K562 (cell line): ENCODE results near the gene PPHLN1. TPM values are rescaled to one million over a fixed set of nuclear protein-coding genes. Genes with fewer than 3 reads are reported as not detected.

Experiments
- ATAC-seq: fragments of 200-7000 bp; cut with Tn5 transposase; 3 replicates; pipeline ENCODE4 v1.9.1; 2020; ENCODE audit warnings: moderate library complexity
- BruUV-seq: library from RNA; stranded (reverse); fragments of 400-500 nt; replicated peaks from 2 replicates; lab custom pipeline; 2021; lab: Mats Ljungman, UMichigan
- CTCF ChIA-PET: fragments of 300-600 bp; formaldehyde crosslinking; extraction: SDS; loops from one replicate; lab custom pipeline; 2021; ENCODE audit warnings: low intra/inter-chr PET ratio; lab: Yijun Ruan, JAX
- POLR2A ChIA-PET: fragments of 300-600, 350-650 bp; sonication (Branson Sonifier 250); formaldehyde crosslinking; extraction: SDS; loops from one replicate; lab custom pipeline; 2021; ENCODE audit warnings: antibody characterized with exemption, inconsistent platforms; lab: Yijun Ruan, JAX
- DNase-seq, 4 experiments: peaks; one replicate each; pipeline versions ENCODE4 v3.0.0 to v3.0.0-alpha.2; 2011 to 2018; ENCODE audit warnings: low spot score in 3 of 4, mixed read lengths in 3 of 4; ENCODE audit errors: extremely low read depth in 1 of 4
- FAIRE-seq: peaks from 2 replicates; lab custom pipeline; 2011; peaks lifted over from hg19 to GRCh38; lab: Jason Lieb, UNC
- H2AFZ ChIP-seq: 2 replicates; pipeline ENCODE4 v1.6.0; 2011; ENCODE audit warnings: low read depth, low read length, control low read depth, inconsistent platforms
- H3K27ac ChIP-seq: fragments of 200-600 bp; 3 replicates; pipeline ENCODE4 v1.8.0; 2011; ENCODE audit warnings: low read depth, mild to moderate bottlenecking, control low read depth, inconsistent platforms, low read length, moderate library complexity, mixed read lengths; ENCODE audit errors: extremely low read depth
- H3K27me3 ChIP-seq, 2 experiments: fragments of 300-600 bp in 1 of 2; 2 replicates in 1 of 2; 3 replicates in 1 of 2; pipeline versions ENCODE4 v1.6.0 to v1.8.0; 2011; ENCODE audit warnings: inconsistent platforms in 2 of 2, low read length in 2 of 2, mild to moderate bottlenecking in 1 of 2, mixed read lengths in 1 of 2, moderate library complexity in 1 of 2; ENCODE audit not compliant: control insufficient read depth in 2 of 2, insufficient read depth in 2 of 2
- H3K36me3 ChIP-seq: fragments of 300-600 bp; 3 replicates; pipeline ENCODE4 v1.8.0; 2011; ENCODE audit warnings: mild to moderate bottlenecking, low read length, inconsistent platforms; ENCODE audit not compliant: control insufficient read depth, insufficient read depth
- H3K4me1 ChIP-seq, 2 experiments: fragments of 200-600 bp in 1 of 2; replicated peaks in 1 of 2; 2 replicates in 1 of 2; 3 replicates in 1 of 2; pipeline versions ENCODE4 v1.5.1 to v1.8.0; 2011; ENCODE audit warnings: inconsistent platforms in 2 of 2, low read length in 2 of 2, mild to moderate bottlenecking in 1 of 2, mixed read lengths in 1 of 2, moderate library complexity in 1 of 2; ENCODE audit not compliant: control insufficient read depth in 2 of 2, insufficient read depth in 2 of 2
- H3K4me2 ChIP-seq: 2 replicates; pipeline ENCODE4 v1.6.1; 2011; ENCODE audit warnings: low read length, control low read depth, inconsistent platforms, mixed read lengths; ENCODE audit not compliant: insufficient read depth
- H3K4me3 ChIP-seq: fragments of 200-600 bp; sonication (generic), shearing (Covaris generic); 2 replicates; pipeline ENCODE4 v1.5.1; 2016; ENCODE audit warnings: control low read depth, inconsistent platforms
- H3K79me2 ChIP-seq: fragments of 200-600 bp; 3 replicates; pipeline ENCODE4 v1.8.0; 2011; ENCODE audit warnings: low read length, inconsistent platforms; ENCODE audit not compliant: control insufficient read depth, insufficient read depth
- H3K9ac ChIP-seq, 2 experiments: 2 replicates each; pipeline versions ENCODE4 v1.6.0 to v1.6.1; 2011; ENCODE audit warnings: low read depth in 2 of 2, low read length in 2 of 2, control low read depth in 1 of 2, inconsistent platforms in 1 of 2, mild to moderate bottlenecking in 1 of 2, mixed read lengths in 1 of 2; ENCODE audit not compliant: insufficient read depth in 1 of 2
- H3K9me1 ChIP-seq: one replicate; pipeline ENCODE4 v1.6.0; 2011; ENCODE audit warnings: inconsistent platforms, mild to moderate bottlenecking, low read length, moderate library complexity; ENCODE audit not compliant: control insufficient read depth, insufficient read depth
- H3K9me3 ChIP-seq: replicated peaks from 2 replicates; pipeline ENCODE4 v1.5.1; 2011; ENCODE audit warnings: low read depth, low read length, inconsistent platforms; ENCODE audit not compliant: control insufficient read depth, insufficient read depth
- H4K20me1 ChIP-seq: replicated peaks from 2 replicates; pipeline ENCODE4 v1.6.1; 2011; ENCODE audit warnings: low read length, inconsistent platforms, mixed read lengths; ENCODE audit not compliant: control insufficient read depth, insufficient read depth
- GATA2 ChIP-seq: sonication (generic); formaldehyde crosslinking; IDR thresholded peaks from 2 replicates; pipeline ENCODE4 v1.4.0; 2020; ENCODE audit warnings: mild to moderate bottlenecking, missing genetic modification reagents
- SMAD2 ChIP-seq: fragments of 150-350 bp; IDR thresholded peaks from 2 replicates; pipeline ENCODE4 v1.6.1; 2014; ENCODE audit warnings: low read depth, mild to moderate bottlenecking, low read length
- SMAD4 ChIP-seq: fragments of 250-450 bp; sonication (Bioruptor Pico); conservative IDR thresholded peaks from 2 replicates; pipeline ENCODE4 v1.8.0; 2021; ENCODE audit warnings: inconsistent platforms, mild to moderate bottlenecking, moderate library complexity
- TCF3 ChIP-seq: sonication (generic); formaldehyde crosslinking; IDR thresholded peaks from 2 replicates; pipeline ENCODE4 v1.4.0; 2020; ENCODE audit warnings: mild to moderate bottlenecking, missing genetic modification reagents
- TCFL5 ChIP-seq: fragments of 250-450 bp; sonication (Bioruptor Pico); conservative IDR thresholded peaks from 2 replicates; pipeline ENCODE4 v1.6.1; 2021; ENCODE audit warnings: mild to moderate bottlenecking, moderate library complexity, matching md5 sums
- WGBS: fragments of 100-300 bp; shearing (Covaris generic); methylation state at CpG from one replicate; pipeline ENCODE4 v1.1.6; 2016; ENCODE audit warnings: low coverage, mixed read lengths; ENCODE audit not compliant: insufficient coverage; ENCODE audit errors: missing lambda C conversion rate; 5-methylcytosine and 5-hydroxymethylcytosine counted together
- in situ Hi-C: fragments of 300-500 bp; cut with MboI; formaldehyde crosslinking; loops from 4 replicates; pipeline ENCODE4 v1.15.0; 2018; ENCODE audit warnings: inconsistent platforms, mixed read lengths
- intact Hi-C: fragments of 100-400 bp; cut with micrococcal nuclease; formaldehyde crosslinking; loops from 2 replicates; pipeline ENCODE4 v1.14.2; 2022
- polyA plus RNA-seq, 8 experiments: library from polyadenylated mRNA; depleted of rRNA in 4 of 8; stranded (reverse) in 5 of 8; unstranded in 3 of 8; fragments of >200 nt; fragmentation: Nextera tagmentation in 2 of 8; fragmentation: Illumina TruSeq in 1 of 8; extraction: Ambion mirVana in 2 of 8; extraction: Trizol in 1 of 8; gene quantifications; 2 replicates each; pipeline versions ENCODE4 v1.2.1 to v1.2.3, GENCODE V29; 2011 to 2014; ENCODE audit warnings: inconsistent platforms in 1 of 8, missing spikeins in 1 of 8
- total RNA-seq, 7 experiments: library from RNA; depleted of rRNA in 6 of 7; stranded (reverse); fragments of >200 nt in 6 of 7; fragmentation: Illumina TruSeq in 2 of 7; extraction: Trizol in 2 of 7; gene quantifications; 2 replicates each; pipeline versions ENCODE4 v1.2.1 to v1.2.3, GENCODE V29; 2011 to 2021; ENCODE audit warnings: low replicate concordance in 1 of 7
- TF ChIP-seq, protein P1 (sequence below), 2 experiments: fragments of 450-650 bp; IDR thresholded peaks; 2 replicates each; pipeline ENCODE4 v1.6.1; 2016

Gene PPHLN1
- total and polyA plus RNA-seq, 9 of the 15 experiments (the other 6 are each of a cell fraction or from before 2014, with no cell fraction given) = 66.3 to 112 (median 93.6) TPM

DNA sequence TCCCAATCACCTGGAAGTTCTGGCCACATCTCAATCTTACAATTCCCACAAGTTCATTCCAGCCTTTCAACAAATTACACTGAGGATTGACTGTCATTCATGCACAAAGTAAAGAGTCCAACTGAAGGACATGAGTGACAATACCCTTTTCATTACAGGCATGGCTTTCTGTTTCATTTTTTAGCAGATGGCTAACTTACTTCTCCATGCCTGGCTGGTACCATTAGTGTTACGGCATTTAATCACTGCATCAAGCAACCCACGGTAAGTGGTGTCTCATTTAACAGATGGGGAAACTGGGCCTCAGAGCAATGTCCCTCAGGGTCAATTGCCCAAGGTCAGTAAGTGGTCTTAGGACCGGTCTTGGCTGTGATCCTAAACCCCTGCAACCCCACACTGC, 149.1 kb downstream of the PPHLN1 start:
- intact Hi-C loops = no loop called here
- Histone ChIP-seq H2AFZ (no peak overlapping the region), H3K27ac (no peak overlapping the region), H3K36me3 (no peaks in the 10 kb centered on the region), H3K4me1 (no peaks in the 10 kb centered on the region), H3K9ac (no peak overlapping the region), H3K4me3 (no peak overlapping the region), H3K9me3 (no peaks in the 10 kb centered on the region), H3K79me2 (no peaks in the 10 kb centered on the region), H4K20me1 (no peaks in the 10 kb centered on the region), H3K4me2 (no peak overlapping the region), H3K27me3 (no peaks in the 10 kb centered on the region), H3K9me1 (no peaks in the 10 kb centered on the region)
- ATAC-seq (no peak), DNase-seq (no peak), FAIRE-seq (no peak)
- ChIA-PET POLR2A (no interaction called here), CTCF (no interaction called here)
- no TSS peak for BruUV-seq
- WGBS = 54% methylated on average over 3 of the region's 3 CpGs
- TF ChIP-seq TCFL5 (no peak), TCF3 (CRISPR knock-in tag) (no peak), SMAD2 (no peak), GATA2 (CRISPR knock-in tag) (no peak), SMAD4 (CRISPR knock-in tag) (no peak)
- TF ChIP-seq, protein P1, sequence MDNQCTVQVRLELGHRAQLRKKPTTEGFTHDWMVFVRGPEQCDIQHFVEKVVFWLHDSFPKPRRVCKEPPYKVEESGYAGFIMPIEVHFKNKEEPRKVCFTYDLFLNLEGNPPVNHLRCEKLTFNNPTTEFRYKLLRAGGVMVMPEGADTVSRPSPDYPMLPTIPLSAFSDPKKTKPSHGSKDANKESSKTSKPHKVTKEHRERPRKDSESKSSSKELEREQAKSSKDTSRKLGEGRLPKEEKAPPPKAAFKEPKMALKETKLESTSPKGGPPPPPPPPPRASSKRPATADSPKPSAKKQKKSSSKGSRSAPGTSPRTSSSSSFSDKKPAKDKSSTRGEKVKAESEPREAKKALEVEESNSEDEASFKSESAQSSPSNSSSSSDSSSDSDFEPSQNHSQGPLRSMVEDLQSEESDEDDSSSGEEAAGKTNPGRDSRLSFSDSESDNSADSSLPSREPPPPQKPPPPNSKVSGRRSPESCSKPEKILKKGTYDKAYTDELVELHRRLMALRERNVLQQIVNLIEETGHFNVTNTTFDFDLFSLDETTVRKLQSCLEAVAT (IDR thresholded peaks at IDR 0.05) = no peak
- in situ Hi-C loops = no loop called here
